HFFc6 (cell line): ENCODE results near the gene TRABD2B. TPM values are rescaled to one million over a fixed set of nuclear protein-coding genes. Genes with fewer than 3 reads are reported as not detected.

Experiments
- DNase-seq: peaks from one replicate; pipeline ENCODE4 v3.0.0-alpha.2; 2018
- H3K27ac Mint-ChIP-seq: 2 replicates; pipeline ENCODE4 v1.8.0; 2020; ENCODE audit warnings: mild to moderate bottlenecking, mixed read lengths
- H3K27me3 Mint-ChIP-seq: 2 replicates; pipeline ENCODE4 v1.8.0; 2021; ENCODE audit warnings: mild to moderate bottlenecking, moderate library complexity, mixed read lengths; ENCODE audit not compliant: insufficient read depth
- H3K36me3 Mint-ChIP-seq: 2 replicates; pipeline ENCODE4 v1.8.0; 2021; ENCODE audit warnings: low read depth, mixed read lengths
- H3K4me1 Mint-ChIP-seq: 2 replicates; pipeline ENCODE4 v1.8.0; 2020; ENCODE audit warnings: low read depth, mixed read lengths
- H3K4me3 Mint-ChIP-seq: 2 replicates; pipeline ENCODE4 v1.8.0; 2020; ENCODE audit warnings: mild to moderate bottlenecking, moderate library complexity, mixed read lengths
- H3K9me3 Mint-ChIP-seq: 2 replicates; pipeline ENCODE4 v1.8.0; 2020; ENCODE audit warnings: mild to moderate bottlenecking, mixed read lengths
- CTCF ChIP-seq: fragments of 200-600 bp; sonication (generic); IDR thresholded peaks from 2 replicates; pipeline ENCODE4 v1.5.0; 2021; ENCODE audit warnings: antibody characterized with exemption, mild to moderate bottlenecking
- long read RNA-seq: library from polyadenylated mRNA; unstranded; transcript quantifications from one replicate; pipeline ENCODE4 v2.0.0, GENCODE V29; 2019
- total RNA-seq, 6 experiments: library from RNA; stranded (reverse); fragmentation: NEBNext Ultra II Directional; extraction: Animal tissue kit (Norgen Biotek cat#: 25700); gene quantifications; 2 replicates in 1 of 6; 3 replicates in 5 of 6; pipeline ENCODE4 v1.2.3, GENCODE V29; 2021

Gene TRABD2B
- total RNA-seq, result not detected
- long read RNA-seq, result 0 reads

DNA sequence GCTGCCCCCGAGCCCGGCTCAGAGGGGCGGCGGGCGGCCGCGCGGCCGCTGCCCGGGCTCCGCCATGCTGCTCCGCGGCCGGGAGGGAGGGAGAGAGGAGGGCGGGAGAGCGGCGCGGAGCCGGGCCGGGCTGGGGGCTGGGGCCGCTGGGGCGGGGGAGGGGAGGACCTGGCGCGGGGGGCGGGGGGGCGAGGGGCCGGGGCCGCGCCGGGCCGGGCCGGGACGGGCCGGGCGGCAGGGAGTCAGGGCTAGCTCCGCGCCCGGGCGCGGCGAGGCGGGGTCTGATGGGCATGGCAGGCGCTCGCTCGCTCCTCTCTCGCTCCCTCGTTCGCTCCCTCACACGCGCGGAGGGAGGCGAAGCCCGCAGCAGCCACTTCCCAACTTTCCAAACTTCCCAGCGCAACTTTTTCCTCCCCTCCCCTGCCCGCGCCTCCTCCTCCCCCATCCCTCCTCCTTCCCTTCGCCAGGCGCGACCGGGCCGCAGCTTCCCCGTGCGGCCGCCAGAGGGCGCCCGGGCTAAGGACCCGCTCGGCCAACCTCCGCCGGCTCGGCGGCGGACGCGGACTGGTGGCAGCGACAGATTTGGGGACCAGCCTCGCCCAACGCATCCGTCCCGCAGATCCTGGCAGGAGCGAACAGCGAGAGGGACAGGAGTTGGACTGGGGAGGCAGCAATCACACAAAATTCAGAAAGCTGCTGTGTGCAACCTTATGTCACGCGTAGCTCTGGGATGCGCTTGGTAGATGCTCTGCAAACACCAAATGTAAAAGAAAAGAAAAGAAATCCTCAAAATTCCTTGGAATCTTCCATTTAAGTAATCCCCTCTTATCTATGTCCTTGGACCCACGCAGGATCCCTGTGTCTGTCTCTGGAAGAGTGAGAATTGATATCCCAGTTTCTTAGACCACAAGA lies at the start of gene TRABD2B:
Gene TRABD2B (minus strand): TSS at position 97 of the 912 bp plus-strand sequence.
- H3K36me3 Mint-ChIP-seq, result no peaks in the 10 kb centered on the region
- H3K27me3 Mint-ChIP-seq, result peaks cover 13% of the 10 kb centered on the region
- peak within 1 kb of the TSS; percentile 56 for H3K4me3 Mint-ChIP-seq
- no peaks in the 10 kb centered on the region for H3K4me1 Mint-ChIP-seq
- DNase-seq, result peak; percentile 12
- no peak within 1 kb of the TSS for H3K27ac Mint-ChIP-seq
- no peaks in the 10 kb centered on the region for H3K9me3 Mint-ChIP-seq
- TF ChIP-seq CTCF, result peak; percentile 93

DNA sequence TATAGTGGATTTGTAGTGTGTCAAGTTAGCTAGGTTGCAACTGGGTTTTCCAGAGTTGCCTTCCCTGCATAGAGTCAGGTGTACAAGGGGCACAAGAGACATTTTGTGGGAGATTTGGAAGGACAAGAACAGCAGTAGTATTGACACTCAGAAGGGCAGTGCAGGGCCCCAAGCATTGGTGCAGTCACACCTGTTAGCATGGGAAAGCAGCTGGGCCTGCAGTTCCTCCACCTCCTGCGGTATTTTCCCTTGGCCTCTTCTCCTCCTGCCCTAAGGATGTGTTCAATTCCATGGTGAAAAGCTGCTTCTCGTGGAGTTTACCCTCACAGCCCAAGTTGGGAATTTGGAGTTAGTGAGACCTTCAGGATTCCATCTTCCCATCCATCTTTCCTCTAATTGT lies 47.1 kb upstream of the TRABD2B start:
- peaks cover 43% of the 10 kb centered on the region for H3K9me3 Mint-ChIP-seq

DNA sequence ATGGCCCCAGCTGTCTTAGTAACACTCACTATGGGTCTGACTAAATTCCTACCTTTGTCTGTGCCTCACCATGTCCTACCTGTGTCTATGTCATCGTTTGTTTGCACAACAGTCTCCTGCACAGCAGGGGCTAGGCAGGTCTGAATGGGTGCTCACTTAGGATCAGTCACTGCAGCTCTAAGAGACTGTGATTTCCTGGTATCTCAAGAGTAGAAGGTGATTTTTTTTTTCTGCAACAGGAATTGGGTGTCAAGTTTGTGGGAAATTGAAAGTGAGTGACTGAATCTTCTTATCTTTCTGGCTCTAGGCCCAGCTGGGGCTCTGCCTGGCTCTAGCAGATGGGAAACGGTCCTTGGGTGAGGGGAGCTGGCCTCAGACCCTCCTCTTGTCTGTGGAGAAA lies 46.4 kb upstream of the TRABD2B start:
- Mint-ChIP-seq H3K27ac (no peak overlapping the region), H3K4me1 (no peaks in the 10 kb centered on the region), H3K27me3 (peaks cover 1% of the 10 kb centered on the region), H3K9me3 (peaks cover 48% of the 10 kb centered on the region), H3K4me3 (no peak overlapping the region), H3K36me3 (no peaks in the 10 kb centered on the region)
- TF ChIP-seq CTCF, result no peak
- no peak for DNase-seq

More for the DNA sequence above, 47.1 kb upstream of the TRABD2B start:
- no peak overlapping the region for H3K4me3 Mint-ChIP-seq
- no peak for DNase-seq
- peaks cover 1% of the 10 kb centered on the region for H3K27me3 Mint-ChIP-seq
- H3K4me1 Mint-ChIP-seq, result no peaks in the 10 kb centered on the region
- no peaks in the 10 kb centered on the region for H3K36me3 Mint-ChIP-seq
- H3K27ac Mint-ChIP-seq, result no peak overlapping the region
- no peak for TF ChIP-seq CTCF

DNA sequence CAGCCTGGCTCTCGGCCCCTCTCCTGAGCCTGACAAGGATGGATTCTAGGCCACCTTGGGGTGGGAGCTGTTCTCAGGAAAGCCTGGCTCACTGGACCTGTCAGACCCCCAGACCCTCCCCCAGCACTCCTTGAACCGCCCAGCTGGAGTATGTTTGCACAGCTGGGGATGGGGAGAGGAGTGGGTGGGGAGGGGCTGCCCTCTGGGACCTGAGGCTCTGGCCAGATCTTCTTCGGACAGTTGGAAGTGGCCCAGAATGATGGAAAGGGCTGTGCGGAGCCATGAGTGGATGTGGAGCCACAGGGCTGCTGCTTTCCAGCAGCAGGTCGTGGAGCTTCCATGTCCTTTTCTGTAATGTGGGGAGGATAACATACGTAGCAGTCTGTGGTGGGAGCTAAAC lies 43.0 kb upstream of the TRABD2B start:
- no peak overlapping the region for H3K27ac Mint-ChIP-seq
- H3K9me3 Mint-ChIP-seq, result peaks cover 69% of the 10 kb centered on the region
- no peaks in the 10 kb centered on the region for H3K4me1 Mint-ChIP-seq
- no peaks in the 10 kb centered on the region; the same call in 1 of the 2 replicates for H3K27me3 Mint-ChIP-seq
- peaks cover 5% of the 10 kb centered on the region; the same call in 1 of the 2 replicates for H3K36me3 Mint-ChIP-seq
- no peak for TF ChIP-seq CTCF
- no peak for DNase-seq
- H3K4me3 Mint-ChIP-seq, result no peak overlapping the region

DNA sequence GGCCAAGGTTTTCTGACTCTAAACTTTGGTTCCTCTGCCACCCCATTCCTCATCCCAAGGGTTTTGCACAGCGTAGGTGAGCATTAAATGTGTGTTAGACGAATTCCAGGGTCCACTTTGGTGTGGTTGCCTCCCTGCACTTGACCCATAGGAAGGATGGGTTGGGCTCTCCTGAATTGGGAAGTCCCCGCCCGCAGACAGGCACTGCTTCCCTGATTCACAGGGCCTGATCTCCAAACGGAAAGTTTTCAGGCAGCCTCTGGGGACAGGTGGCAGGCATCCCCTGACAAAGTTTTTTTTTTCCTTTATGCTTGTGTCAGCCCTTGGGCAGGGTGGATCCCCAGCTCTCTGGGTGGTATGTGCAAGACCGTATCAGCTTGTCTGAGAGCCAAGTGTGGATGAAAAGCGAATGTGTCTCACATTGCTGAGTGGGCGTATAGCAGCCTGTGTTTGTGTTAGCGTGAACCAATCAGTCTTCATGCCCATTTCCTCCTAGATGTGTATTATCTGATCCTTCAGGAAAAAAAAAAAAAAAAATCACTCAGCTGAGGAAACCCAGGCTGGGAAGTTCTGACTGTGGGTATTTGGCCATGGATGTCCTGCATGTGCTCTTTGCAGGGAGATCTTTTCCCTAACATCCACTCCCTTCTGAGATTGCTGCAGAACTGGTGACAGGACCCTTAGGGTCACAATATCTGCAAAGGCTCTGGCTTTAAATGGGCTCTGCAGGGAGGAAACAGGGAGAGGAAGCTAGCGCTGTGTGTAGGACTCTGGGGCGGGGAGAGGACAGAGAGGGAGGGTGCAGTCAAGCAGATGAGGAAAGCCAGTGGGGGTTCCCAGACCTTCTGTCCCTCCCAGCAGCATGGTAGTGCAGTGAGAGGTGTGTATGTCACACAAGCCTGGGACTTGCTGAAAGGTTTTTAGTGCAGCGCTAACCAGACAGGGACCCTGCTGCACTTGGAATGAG lies 42.2 kb upstream of the TRABD2B start:
- H3K27ac Mint-ChIP-seq, result no peak overlapping the region
- no peak overlapping the region for H3K4me3 Mint-ChIP-seq
- no peaks in the 10 kb centered on the region for H3K4me1 Mint-ChIP-seq
- H3K9me3 Mint-ChIP-seq, result peaks cover 77% of the 10 kb centered on the region
- DNase-seq, result no peak
- H3K36me3 Mint-ChIP-seq, result peaks cover 5% of the 10 kb centered on the region; the same call in 1 of the 2 replicates
- TF ChIP-seq CTCF, result no peak
- no peaks in the 10 kb centered on the region; the same call in 1 of the 2 replicates for H3K27me3 Mint-ChIP-seq
